GM12892 (cell line): ENCODE results near the gene ZNF793.

Source experiments
- POLR2A ChIP-seq: IDR thresholded peaks from 2 replicates; pipeline ENCODE4 v1.6.1; 2011; ENCODE audit warnings: low read depth, low read length, control low read depth
- POLR2AphosphoS5 ChIP-seq: IDR thresholded peaks from 2 replicates; pipeline ENCODE4 v1.6.1; 2011; ENCODE audit warnings: low read depth, low read length, control low read depth

DNA sequence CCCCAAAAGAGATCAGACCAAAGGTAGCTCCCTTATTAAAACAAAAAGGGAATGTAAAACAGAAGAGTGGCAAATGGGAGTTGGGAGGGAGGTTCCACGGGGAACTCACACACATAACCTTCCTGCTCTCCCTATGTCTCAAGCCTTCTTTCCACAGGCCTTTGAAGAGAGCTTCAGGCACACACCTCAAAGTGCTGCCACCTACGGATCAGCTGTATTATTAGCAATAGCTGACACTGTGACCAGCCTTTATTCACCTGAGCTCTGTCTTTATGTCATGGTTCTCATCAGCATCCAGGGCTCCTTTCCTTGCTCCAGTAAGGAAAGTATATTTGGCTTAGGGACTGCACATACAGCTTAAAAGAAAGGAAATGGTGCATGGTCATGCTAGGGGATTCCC, 76.6 kb downstream of the ZNF793 start:
- TF ChIP-seq POLR2A (no peak), POLR2AphosphoS5 (no peak)
